Astrocyte of the spinal cord (primary cell): ENCODE data around the gene SLC35E2B.

ENCODE experiments used
- DNase-seq: peaks from one replicate; pipeline ENCODE4 v3.0.0; 2011; ENCODE audit warnings: low read depth, low spot score
- H3K4me3 ChIP-seq: 2 replicates; pipeline ENCODE4 v1.5.1; 2011; ENCODE audit warnings: low read depth, mild to moderate bottlenecking, low read length, moderate library complexity
- in situ Hi-C: cut with HindIII; loops from 2 replicates; pipeline ENCODE4 v1.10.0; 2017; ENCODE audit warnings: low sequenced_read_pairs
- TF ChIP-seq, protein P1 (sequence below): IDR thresholded peaks from 2 replicates; pipeline ENCODE4 v1.5.1; 2012; ENCODE audit warnings: low read depth, mild to moderate bottlenecking, low read length, inconsistent platforms

SLC35E2B gene

DNA sequence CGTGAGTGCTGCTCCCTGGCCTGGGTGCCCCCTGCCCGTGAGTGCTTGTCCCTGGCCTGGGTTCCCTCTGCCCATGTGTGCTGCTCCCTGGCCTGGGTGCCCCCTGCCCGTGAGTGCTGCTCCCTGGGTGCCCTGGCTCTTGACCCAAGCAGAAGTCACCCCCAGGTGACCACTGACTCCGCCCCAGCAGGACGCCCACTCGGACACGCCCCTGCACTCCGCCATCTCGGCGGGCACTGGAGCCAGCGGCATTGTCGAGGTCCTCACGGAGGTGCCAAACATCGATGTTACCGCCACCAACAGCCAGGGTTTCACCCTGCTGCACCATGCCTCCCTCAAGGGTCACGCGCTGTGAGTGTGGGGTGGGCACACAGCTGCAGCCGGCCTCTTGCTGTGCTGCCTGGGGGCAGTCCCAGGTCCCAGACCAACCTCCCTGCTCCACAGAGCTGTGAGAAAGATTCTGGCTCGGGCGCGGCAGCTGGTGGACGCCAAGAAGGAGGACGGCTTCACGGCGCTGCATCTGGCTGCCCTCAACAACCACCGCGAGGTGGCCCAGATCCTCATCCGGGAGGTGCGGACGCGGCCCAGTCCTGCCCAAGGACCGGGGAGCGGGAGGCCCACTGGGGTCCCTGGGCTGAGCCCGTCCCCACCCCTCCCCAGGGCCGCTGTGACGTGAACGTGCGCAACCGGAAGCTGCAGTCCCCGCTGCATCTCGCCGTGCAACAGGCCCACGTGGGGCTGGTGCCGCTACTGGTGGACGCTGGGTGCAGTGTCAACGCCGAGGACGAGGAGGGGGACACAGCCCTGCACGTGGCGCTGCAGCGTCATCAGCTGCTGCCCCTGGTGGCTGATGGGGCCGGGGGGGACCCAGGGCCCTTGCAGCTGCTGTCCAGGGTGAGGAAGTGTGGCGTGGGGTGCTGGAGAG lies 64.5 kb downstream of the SLC35E2B start:
- no peak overlapping the region for H3K4me3 ChIP-seq
- DNase-seq: no peak
- in situ Hi-C loops: no loop called here
- TF ChIP-seq, protein P1, sequence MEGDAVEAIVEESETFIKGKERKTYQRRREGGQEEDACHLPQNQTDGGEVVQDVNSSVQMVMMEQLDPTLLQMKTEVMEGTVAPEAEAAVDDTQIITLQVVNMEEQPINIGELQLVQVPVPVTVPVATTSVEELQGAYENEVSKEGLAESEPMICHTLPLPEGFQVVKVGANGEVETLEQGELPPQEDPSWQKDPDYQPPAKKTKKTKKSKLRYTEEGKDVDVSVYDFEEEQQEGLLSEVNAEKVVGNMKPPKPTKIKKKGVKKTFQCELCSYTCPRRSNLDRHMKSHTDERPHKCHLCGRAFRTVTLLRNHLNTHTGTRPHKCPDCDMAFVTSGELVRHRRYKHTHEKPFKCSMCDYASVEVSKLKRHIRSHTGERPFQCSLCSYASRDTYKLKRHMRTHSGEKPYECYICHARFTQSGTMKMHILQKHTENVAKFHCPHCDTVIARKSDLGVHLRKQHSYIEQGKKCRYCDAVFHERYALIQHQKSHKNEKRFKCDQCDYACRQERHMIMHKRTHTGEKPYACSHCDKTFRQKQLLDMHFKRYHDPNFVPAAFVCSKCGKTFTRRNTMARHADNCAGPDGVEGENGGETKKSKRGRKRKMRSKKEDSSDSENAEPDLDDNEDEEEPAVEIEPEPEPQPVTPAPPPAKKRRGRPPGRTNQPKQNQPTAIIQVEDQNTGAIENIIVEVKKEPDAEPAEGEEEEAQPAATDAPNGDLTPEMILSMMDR: no peak

DNA sequence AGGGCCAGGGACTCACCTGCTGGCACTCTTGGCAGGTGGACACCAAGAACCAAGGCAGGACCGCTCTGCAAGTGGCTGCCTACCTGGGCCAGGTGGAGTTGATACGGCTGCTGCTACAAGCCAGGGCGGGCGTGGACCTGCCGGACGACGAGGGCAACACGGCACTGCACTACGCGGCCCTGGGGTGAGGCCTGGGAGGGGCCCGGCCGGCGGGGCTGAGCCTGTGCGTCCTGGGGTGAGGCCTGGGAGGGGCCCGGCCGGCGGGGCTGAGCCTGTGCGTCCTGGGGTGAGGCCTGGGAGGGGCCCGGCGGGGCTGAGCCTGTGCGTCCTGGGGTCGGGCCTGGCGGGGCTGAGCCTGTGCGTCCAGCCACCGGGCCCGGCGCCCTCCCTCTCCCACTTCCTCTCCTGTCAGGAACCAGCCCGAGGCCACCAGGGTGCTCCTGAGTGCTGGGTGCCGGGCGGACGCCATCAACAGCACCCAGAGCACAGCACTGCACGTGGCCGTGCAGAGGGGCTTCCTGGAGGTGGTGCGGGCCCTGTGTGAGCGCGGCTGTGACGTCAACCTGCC lies 65.2 kb downstream of the SLC35E2B start:
- no peak for DNase-seq
- in situ Hi-C loops: no loop called here
- TF ChIP-seq, protein P1: no peak

DNA sequence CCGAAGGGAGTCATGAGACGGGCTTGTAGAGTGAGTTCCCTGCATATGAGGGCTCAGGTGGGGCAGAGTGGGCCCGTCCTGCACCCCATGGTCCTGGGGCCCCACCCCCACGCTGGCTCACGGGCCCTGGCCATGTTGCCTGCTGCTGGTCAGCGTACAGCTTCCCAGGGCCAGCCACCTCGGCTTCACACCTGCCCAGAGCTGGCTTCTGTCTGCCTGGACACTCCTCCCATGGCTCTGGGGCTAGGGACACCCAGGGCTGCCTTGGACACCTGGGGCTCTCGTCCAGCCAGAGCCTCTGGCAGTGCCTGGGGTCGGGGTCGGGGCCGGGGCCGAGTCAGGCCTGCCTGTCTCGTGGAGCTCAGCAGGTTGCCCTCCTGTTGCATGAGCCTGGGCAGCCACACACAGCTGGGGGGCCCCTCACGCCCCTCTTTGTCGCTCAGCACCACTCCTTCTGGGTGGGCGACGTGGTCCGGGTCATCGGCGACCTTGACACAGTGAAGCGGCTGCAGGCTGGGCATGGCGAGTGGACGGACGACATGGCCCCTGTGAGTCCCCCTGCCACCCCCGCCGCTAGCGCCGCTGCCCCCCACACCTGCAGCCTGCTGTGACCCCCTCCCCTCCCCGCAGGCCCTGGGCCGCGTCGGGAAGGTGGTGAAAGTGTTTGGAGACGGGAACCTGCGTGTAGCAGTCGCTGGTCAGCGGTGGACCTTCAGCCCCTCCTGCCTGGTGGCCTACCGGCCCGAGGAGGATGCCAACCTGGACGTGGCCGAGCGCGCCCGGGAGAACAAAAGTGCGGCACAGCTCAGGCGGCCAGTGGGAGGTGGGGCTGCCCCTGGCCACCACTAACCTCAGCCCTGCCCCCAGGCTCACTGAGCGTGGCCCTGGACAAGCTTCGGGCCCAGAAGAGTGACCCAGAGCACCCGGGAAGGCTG lies 66.1 kb downstream of the SLC35E2B start:
- DNase-seq: no peak
- TF ChIP-seq, protein P1: no peak
- H3K4me3 ChIP-seq: no peak overlapping the region
- in situ Hi-C loops: no loop called here

More for the DNA sequence above, 65.2 kb downstream of the SLC35E2B start:
- no peak overlapping the region for H3K4me3 ChIP-seq

DNA sequence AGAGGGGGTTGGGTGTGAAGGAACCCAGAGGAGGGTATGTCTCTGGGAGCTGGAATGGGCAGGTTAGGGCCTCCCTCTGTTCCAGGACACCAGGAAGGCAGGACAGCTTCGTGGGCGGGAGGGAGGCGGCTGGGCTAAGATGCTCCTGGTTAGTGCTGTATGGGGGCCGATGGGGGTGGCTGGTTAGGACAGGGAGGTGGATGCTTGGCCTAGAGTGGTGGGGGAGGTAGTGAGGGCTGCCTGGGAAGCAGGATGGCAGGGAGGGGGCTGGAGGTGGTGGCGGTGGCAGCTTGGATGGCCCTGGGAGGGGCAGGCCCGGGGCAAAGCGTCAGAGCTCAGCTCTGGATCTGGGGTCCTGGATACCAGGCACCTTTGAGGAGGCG lies 66.8 kb downstream of the SLC35E2B start:
- in situ Hi-C loops: no loop called here
- TF ChIP-seq, protein P1: no peak
- H3K4me3 ChIP-seq: no peak overlapping the region
- no peak for DNase-seq

DNA sequence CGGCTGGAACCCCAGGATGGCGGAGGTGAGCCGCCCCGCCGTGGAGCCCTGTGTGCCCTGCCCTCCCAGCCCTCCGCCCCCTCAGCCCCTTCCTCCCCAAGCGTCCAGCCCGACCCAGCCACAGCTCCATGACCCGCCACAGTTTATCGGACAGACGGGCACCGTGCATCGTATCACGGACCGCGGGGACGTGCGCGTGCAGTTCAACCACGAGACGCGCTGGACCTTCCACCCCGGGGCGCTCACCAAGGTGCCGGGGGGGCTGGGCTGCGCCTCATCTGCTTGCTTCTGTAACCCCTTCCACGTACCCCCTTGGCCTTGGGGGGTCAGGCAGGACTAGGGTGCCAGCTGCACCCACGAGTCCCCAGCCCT lies 67.2 kb downstream of the SLC35E2B start:
- TF ChIP-seq, protein P1: no peak
- no peak for DNase-seq
- H3K4me3 ChIP-seq: no peak overlapping the region
- in situ Hi-C loops: no loop called here
